GM18858 (cell line): ENCODE data around the gene MFSD6.
A peak's percentile ranks its signal among the peaks of the same experiment; 100 is the strongest.
"Not testable (repeated sequence)": the region's sequence is repeated elsewhere in the genome, so short reads cannot be mapped to it uniquely, and the experiment has no call there.

Experiments used
- ATAC-seq: cut with Tn5 transposase; IDR thresholded peaks from one replicate; pipeline ENCODE4 v1.9.1; 2021; ENCODE audit not compliant: unreplicated experiment

Gene MFSD6

GRCh38 chr2:190407662-190408537 is at the start of gene MFSD6:
Gene MFSD6, plus strand, starts transcription at chr2:190408355. Its CDS starts 27,675 bp downstream, at chr2:190436030.
- ATAC-seq, result peak; percentile 35

GRCh38 chr2:190358655-190359448 is 49.3 kb upstream of the MFSD6 start:
- not testable (repeated sequence) for ATAC-seq

GRCh38 chr2:190360561-190360960 is 47.6 kb upstream of the MFSD6 start:
- no peak for ATAC-seq

- ATAC-seq, result no peak
Observed at GRCh38 chr2:190360965-190361364, 47.2 kb upstream of the MFSD6 start.

- no peak for ATAC-seq
Observed at GRCh38 chr2:190361572-190361971, 46.6 kb upstream of the MFSD6 start.

GRCh38 chr2:190362894-190363293 is 45.3 kb upstream of the MFSD6 start:
- no peak for ATAC-seq

- no peak for ATAC-seq
Observed at GRCh38 chr2:190365499-190366204, 42.5 kb upstream of the MFSD6 start.

GRCh38 chr2:190366248-190366753 is 41.9 kb upstream of the MFSD6 start:
- ATAC-seq, result no peak

- no peak for ATAC-seq
Observed at GRCh38 chr2:190367091-190367490, 41.1 kb upstream of the MFSD6 start.

- ATAC-seq, result no peak
Observed at GRCh38 chr2:190369635-190370034, 38.5 kb upstream of the MFSD6 start.

- no peak for ATAC-seq
Observed at GRCh38 chr2:190376083-190376482, 32.1 kb upstream of the MFSD6 start.

- ATAC-seq, result no peak
Observed at GRCh38 chr2:190376591-190377245, 31.4 kb upstream of the MFSD6 start.

- no peak for ATAC-seq
Observed at GRCh38 chr2:190378880-190379237, 29.3 kb upstream of the MFSD6 start.

- ATAC-seq, result no peak
Observed at GRCh38 chr2:190379249-190379964, 28.7 kb upstream of the MFSD6 start.

GRCh38 chr2:190380962-190381412 is 27.2 kb upstream of the MFSD6 start:
- ATAC-seq, result no peak

- ATAC-seq, result peak; percentile 81
Observed at GRCh38 chr2:190382851-190383250, 25.3 kb upstream of the MFSD6 start.

- ATAC-seq, result no peak
Observed at GRCh38 chr2:190387422-190387821, 20.7 kb upstream of the MFSD6 start.

GRCh38 chr2:190396271-190396670 is 11.9 kb upstream of the MFSD6 start:
- ATAC-seq, result no peak

GRCh38 chr2:190402986-190403603 is 5.1 kb upstream of the MFSD6 start:
- no peak for ATAC-seq

- ATAC-seq, result no peak
Observed at GRCh38 chr2:190404487-190404886, 3.7 kb upstream of the MFSD6 start.
